HG02870 (cell line): ENCODE results near the gene ZNF555.

ENCODE experiments used
- ATAC-seq: cut with Tn5 transposase; IDR thresholded peaks from one replicate; pipeline ENCODE4 v1.9.1; 2021; ENCODE audit warnings: mild to moderate bottlenecking, moderate library complexity; ENCODE audit not compliant: unreplicated experiment

ZNF555 gene

DNA sequence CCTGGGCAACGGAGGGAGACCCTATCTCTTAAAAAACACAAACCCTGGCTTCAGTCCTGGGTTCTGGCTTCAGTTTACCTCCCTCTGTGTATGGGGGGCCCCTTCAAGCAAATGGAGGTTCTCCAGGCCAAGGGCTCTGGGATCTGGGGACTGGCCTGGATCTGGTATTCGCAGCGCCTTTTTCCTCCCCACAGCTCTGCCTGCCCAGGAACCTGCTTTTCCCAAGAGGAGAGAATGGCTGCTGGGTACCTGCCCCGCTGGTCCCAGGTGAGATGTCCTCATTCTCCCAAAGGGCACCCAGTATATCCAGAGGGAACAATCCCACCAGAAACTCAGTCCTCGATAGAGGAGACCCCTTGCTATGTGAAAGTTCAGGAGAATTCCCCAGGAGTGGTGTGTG lies 18.4 kb upstream of the ZNF555 start:
- ATAC-seq = no peak

DNA sequence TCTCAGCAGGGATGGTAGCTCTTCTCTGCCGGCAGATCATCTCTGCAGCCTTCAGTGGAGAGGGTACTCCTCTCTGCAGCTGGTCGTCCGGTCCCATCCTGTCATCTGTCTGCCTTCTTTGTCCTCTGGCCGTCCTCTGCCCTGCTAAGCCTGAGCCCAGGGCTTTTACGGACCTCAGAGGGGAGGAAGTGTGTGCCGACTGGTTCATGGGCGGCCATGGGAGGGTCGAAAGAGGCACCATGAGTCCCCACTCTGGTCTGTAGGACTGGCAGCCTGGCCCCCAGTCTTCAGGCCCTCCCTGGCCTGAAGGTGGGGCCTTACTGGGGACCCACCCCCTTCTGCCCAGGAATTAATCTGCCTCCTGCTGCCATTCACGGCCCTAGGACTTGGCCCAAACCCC lies 17.6 kb upstream of the ZNF555 start:
- no peak for ATAC-seq

DNA sequence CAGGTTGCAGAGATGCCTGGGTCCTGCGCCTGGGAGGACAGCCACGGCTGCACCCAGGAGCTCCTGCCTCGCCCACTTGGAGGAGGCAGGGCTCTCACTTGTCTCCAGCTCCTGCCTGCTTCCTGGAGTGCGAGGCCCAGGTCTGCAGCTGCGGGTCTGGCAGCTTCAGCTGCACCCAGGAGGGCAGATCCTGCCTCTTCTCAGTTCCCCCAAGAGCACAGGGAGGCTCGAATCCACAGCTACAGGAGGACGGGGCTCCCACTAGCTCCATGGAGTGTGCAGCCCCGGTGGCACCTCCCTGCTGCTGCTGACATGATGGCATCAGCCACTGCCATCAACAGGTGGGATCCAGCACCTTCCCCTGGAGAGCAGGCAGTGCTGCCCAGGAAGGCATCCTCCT lies 17.1 kb upstream of the ZNF555 start:
- ATAC-seq = no peak

DNA sequence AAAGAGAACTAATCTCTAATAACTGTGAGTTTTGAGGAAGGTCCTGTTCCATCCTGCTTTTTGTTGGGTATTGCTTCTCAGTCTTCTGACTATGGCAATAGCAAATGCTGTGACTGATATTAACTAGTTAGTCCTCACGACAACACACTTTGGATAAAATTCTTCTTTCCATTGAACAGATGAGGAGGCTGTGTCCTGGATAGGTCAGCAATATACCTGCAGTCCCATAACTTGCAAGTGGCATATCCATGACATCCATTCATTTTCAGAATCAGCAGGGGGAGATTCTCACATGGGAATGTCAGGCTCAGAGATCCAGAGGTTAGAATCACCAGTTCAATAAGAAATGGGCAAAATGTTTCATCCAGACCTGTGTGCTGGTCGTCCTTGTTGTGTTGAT lies 14.3 kb upstream of the ZNF555 start:
- ATAC-seq = no peak

DNA sequence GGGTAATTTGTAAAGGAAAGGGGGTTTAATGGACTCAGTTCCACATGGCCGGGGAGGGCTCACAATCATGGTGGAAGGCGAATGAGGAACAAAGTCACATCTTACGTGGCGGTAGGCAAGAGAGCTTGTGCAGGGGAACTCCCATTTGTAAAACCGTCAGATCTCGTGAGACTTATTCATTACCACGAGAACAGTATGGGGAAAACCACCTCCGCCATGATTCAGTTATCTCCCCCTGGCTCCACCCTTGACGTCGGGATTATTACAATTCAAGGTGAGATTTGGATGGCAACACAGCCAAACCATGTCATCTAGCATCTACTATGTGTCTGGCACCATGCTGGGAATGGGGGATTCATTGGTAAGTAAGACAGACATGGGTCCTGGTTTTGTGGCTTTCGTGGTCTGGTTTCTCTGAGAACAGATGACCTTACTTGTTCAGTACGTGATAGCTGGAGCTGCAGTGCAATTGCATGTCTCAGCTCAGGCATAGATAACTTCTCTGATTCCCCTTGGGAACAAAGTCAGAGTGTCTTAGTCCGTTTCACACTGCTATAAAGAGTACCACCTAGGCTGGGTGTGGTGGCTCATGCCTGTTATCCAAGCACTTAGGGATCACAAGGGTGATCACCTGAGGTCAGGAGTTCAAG lies 13.3 kb upstream of the ZNF555 start:
- ATAC-seq = no peak

DNA sequence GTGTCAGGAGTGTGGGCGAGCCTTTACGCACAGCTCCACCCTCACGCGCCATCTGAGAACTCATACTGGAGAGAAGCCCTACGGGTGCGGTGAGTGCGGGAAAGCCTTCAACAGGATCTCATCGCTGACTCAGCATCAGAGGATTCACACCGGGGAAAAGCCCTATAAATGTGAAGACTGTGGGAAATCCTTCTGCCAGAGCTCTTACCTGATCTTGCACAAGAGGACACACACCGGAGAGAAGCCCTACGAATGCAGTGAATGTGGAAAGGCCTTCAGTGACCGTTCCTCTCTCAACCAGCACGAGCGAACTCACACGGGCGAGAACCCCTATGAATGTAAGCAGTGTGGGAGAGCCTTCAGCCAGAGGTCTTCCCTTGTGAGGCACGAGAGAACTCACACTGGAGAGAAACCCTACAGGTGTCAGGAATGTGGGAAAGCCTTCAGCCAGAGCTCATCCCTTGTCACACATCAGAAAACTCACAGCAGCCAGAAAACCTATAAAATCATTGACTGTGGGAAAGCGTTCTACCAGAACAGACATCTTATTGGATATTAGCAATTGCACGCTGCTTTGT lies 6.9 kb upstream of the ZNF555 start:
- no peak for ATAC-seq

DNA sequence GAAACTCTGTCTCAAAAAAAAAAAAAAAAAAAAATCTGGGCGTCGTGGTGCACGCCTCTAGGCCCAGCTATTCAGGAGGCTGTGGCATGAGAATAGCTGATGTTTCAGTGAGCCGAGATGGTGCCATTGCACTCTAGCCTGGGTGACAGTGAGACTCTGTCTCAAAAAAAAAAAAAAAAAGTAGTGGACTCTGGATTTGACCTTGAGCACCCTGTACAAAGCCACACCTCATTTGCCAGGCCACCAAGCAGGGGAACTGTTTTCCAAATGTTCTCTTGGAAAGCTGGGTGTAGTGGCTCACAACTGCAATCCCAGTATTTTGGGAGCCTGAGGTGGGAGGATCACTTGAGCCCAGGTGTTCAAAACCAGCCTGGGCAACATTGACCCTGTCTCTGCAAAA lies 3.8 kb upstream of the ZNF555 start:
- ATAC-seq = no peak

DNA sequence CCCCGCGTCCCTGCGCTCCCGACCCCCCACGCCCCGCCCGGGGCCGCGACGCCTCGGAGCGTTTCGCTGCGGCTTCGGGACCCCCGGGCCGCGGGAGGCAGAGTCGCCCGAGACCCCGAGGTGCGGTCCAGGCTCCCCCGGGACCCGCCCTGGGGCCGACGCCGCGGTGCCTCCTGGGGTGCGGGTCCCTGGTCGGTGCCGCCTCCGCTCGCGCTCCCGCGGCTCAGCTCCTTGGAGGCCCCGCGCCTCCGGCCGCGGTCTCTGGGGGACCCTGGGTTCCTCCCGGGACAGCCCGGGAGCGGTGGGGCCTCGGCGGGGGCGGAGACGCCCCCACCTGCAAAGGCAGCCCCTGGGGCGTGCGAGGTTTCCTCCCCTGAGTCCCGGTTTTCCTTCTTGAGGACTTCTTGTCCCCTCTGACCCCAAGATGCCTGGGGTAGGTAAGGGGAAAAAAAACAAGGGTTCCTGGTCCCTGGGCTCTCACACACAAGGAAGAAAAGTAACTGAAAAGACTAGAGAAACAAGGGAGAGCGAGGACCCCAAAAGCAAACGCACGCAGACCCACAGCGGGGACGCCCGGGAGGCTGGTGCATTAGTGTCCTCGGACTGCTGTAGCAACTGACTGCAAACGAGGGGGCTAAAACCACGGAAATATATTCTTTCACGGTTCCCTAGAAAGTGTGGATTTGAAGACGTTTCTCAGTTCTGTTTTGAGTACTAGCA lies 740 bp downstream of the ZNF555 start:
- ATAC-seq = no peak

DNA sequence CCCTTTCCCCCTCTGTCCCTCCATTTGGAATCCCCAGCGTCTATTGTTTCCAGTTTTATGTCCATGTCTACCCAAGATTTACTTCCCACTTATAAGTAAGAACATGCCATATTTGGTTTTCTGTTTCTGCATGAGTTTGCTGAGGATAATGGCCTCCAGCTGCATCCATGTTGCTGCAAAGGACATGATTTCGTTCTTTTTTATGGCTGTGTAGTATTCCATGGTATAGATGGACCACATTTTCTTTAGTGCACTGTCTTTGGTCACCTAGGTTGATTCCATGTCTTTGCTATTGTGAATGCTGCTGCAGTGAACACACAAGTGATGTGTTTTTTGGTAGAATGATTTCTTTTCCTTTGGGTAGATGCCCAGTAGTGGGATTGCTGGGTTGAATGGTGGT lies 3.8 kb downstream of the ZNF555 start:
- no peak for ATAC-seq

DNA sequence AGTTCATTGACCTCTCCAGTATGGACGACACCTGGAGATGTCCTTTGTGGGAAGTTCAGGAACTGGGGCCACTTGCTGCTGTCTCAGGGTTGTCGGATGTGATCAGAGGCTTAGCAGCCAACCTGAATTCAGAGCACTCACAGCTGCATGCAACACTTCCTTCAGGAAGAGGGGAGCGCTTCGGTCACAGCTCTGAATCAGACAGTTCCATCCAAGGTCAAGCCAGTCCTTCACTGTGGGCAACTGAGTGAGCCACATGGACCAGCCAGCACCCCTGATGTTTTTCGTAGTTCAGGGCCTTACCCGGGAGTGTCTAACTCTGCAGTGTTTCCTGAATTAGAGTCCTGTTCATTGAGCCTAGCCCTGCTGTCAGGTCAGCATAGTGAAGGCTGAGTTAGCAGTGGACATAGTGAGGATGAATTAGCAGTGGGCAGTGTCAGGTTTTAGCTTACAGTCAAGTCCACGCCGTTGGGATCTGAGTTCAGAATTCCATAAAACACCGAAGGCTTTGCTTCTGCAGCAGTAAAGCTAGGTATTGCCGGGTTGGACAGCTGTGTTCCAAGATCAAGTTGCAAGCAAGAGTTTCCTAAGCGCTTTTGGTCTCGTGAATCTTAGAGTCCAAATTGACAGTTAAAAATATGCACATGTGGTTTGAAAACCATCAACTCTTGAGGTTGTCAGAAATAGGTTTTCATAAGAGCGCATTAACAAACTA lies 5.1 kb downstream of the ZNF555 start:
- no peak for ATAC-seq

DNA sequence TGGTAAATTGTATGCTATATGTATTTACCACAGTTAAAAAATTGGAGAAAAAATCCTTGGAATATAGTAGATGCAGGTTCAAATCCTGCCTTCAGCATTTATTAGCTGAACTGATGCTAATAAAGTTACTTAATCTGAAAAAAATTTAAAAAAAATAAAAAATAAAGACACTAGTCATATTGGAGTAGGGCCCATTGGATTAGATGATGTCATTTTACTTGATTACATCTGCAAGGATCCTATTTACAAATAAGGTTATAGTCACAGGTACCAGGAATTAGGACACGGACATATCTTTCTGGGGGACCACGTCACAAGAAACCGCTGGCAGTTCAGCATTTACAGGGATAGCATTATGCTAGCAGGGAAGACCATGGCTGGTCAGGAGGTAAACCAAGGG lies 6.2 kb downstream of the ZNF555 start:
- no peak for ATAC-seq

DNA sequence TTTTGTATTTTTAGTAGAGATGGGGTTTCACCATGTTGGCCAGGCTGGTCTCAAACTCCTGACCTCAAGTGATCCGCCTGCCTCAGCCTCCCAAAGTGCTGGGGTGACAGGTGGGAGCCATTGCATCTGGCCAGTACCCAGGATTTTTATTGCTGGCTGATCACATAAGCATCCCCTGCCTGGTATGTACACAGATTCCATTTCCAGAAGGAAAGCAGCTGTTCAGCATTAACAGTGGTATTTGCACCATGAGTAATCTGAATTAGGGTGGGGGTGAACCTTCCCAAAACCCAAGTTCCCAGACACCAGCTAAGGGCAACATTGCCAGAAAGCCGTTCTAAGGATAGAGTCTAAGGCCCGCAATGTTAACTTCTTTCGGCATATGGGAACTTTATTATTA lies 7.3 kb downstream of the ZNF555 start:
- ATAC-seq = no peak

DNA sequence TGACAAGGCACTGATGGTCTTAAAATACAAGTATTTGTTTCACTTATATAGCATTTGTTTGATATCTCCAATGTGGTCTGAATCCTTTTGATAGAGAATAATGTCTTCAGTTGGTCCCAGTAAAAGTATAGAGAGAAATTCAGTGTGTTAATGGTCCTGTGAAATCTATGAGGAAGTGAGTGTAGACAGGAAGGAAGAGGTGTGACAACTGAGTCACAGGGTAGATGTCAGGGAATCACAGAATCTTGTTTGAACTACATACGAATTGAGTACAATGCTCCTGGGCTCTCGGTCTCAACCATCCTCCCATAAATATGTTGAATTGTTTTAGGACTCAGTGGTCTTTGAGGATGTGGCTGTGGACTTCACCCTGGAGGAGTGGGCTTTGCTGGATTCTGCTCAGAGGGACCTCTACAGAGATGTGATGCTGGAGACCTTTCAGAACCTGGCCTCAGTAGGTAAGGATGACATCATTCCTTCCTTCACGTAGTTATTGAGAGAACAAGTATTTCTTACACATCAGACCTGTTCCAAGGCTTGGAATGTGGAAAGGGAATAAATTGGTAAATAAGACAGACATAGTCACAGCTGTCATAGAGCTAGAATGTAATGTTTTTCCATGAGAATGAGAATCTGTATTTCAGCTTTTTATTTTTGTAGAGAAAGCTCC lies 9.1 kb downstream of the ZNF555 start:
- no peak for ATAC-seq

DNA sequence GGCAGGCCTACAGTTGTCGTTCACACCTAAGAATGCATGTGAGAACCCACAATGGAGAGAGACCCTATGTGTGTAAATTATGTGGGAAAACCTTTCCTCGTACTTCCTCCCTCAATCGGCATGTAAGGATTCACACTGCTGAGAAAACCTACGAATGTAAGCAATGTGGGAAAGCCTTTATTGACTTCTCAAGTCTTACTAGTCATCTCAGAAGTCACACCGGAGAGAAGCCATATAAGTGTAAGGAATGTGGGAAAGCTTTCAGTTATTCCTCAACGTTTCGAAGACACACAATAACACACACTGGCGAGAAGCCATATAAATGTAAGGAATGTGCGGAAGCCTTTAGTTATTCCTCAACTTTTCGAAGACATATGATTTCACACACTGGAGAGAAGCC lies 11.3 kb downstream of the ZNF555 start:
- ATAC-seq = no peak

DNA sequence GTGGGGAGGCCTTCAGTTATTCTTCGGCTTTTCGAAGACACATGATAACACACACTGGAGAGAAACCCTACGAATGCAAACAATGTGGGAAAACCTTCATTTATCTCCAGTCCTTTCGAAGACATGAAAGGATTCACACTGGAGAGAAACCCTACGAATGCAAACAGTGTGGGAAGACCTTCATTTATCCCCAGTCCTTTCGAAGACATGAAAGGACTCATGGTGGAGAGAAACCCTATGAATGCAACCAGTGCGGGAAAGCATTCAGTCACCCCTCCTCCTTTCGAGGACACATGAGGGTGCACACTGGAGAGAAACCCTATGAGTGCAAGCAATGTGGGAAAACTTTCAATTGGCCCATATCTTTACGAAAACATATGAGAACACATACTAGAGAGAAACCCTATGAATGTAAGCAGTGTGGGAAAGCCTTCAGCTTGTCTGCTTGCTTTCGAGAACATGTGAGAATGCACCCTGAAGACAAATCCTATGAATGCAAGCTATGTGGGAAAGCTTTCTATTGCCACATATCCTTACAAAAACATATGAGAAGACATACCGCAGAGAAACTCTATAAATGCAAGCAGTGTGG lies 11.8 kb downstream of the ZNF555 start:
- no peak for ATAC-seq

DNA sequence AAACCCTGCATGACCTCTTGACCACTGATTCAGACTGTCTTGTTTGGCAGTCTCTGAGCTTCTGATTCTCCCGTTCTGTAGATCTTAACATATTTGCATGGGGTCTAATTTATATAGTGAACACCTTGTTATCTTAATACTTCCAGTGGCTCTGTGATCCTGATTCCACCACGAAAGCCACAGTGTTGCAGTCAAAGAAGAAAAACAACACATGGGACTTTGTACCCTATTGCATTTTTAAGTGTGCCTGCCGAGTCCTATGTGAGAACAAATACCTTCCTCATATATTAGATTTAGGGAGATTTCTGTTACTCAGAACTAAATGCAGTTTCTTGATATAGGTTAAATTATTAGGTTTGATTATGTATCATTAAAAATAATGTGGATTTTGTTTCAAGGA lies 13.6 kb downstream of the ZNF555 start:
- ATAC-seq = no peak

DNA sequence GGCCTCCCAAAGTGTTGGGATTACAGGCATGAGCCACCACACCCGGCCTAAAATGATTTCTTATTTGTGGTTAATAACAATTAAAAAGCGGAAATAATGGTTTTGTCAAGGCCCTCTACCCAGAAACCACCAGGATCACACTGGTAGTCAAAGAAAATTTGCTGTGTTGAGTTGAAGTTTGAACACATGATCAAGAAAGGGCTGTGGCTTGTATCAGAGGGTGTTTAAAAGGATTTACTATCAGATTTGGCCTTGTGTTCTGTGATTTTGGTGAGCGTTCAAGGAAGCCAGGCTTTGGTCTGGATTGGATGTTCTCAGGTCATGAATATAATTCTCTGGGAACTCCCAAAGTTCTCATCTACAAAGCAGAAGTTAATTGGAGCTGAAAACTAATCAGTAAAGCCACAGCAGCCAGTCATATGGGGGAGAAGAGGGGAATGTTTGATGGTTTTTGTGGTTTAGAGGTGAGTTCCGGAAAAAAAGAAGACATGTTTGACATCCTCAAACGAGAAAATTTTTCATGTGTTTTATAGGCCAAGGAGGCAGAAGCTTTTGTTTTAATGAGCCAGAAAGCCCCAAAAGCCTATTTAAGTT lies 15.3 kb downstream of the ZNF555 start:
- ATAC-seq = no peak

DNA sequence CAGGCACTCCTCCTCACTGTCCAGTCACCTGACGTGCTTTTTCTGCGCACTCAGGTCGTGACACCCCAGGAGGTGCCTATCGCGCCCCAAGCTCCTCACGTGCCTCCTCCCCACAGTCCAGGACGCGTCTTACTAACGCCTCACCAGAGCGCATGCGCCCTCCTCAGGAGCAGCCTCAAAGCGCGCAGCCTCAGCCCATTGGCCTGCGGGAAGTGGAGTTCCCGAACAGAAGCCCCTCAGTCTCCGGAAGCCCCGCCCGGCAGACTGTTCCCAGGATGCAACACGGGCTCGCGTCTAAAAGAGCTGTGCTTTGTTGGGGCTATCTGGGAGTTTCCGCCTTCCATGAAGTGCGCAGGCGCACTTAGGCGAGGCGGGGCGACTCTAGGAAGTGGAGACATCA lies 17.6 kb downstream of the ZNF555 start:
- no peak for ATAC-seq

DNA sequence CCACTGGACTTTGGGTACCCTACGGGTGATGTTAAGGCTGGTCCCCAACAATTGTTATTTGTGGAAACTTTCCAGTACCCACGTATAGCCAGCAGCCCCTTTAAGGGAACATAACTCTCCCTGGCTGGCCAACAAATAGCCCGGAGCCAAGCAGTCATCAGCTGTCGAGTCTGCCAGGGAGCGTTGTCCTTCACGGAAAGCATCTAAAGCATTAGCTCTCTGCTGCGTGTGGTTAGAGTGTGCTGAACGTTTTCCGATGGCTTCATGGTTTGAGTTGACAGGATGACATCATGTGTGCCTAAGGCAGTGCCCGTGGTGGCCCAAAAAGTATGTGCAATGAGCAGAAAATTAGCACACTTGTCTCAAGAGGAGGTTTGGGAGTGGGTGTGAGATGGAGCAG lies 22.5 kb downstream of the ZNF555 start:
- no peak for ATAC-seq

DNA sequence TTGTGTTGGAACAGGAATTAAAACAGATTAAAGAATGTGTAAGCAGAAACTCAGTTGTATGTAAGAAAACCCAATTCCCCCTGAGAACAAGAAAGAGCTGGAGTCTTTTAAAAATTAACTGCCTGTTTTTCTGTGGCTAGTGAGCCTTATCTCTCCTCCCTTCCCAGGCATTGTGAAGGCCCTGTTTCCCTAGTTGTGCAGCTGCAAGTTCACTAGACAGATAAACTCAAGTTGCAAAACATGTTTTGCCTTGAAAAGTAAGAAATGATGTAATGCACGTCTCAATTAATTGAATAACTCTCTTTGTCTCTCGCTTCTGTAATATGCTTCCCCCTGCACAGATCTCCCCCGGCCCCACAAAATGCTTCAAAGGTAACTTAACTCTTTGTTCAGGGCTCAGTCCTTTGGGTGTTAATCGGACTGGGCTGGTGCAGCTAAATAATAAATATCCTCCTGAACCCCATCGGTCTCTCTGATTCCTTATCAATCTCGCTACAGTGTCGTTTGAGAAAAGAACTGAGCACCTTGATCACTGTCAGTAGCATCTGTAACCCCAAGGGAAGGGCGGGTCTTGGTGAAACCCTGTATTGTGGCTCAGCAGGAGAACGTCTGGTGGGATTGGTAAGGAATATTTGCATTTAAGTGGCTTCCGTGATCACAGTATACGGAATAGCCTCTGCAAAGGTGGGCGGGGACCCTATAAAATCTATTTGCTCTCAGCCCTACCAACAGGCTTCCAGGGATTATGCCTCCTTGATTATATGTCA lies 24.2 kb downstream of the ZNF555 start:
- no peak for ATAC-seq
